ENCODE results near the gene KRTAP10-7.
"Not testable (repeated sequence)": the region's sequence is repeated elsewhere in the genome, so short reads cannot be mapped to it uniquely, and the experiment has no call there.

Gene KRTAP10-7

GRCh38 chr21:44636209-44637017 is 36.0 kb downstream of the KRTAP10-7 start:
- DNase-seq (ENCODE audit: low read depth): no peak

- DNase-seq (ENCODE audit: low read depth): no peak
Measured at GRCh38 chr21:44637018-44637850, 36.8 kb downstream of the KRTAP10-7 start, which contains the start of gene KRTAP10-10. Gene KRTAP10-10, plus strand, starts transcription at chr21:44637356. Its CDS starts 62 bp downstream, at chr21:44637418.

- not testable (repeated sequence) for DNase-seq (ENCODE audit: low read depth)
Measured at GRCh38 chr21:44637851-44638348, 37.5 kb downstream of the KRTAP10-7 start.

- not testable (repeated sequence) for DNase-seq (ENCODE audit: low read depth)
Measured at GRCh38 chr21:44638506-44639330, 38.3 kb downstream of the KRTAP10-7 start.

GRCh38 chr21:44639331-44639655 is 38.9 kb downstream of the KRTAP10-7 start:
- DNase-seq (ENCODE audit: low read depth): no peak

GRCh38 chr21:44640761-44641160 is 40.4 kb downstream of the KRTAP10-7 start:
- DNase-seq (ENCODE audit: low read depth): no peak

- no peak for DNase-seq (ENCODE audit: low read depth)
Measured at GRCh38 chr21:44643741-44644310, 43.4 kb downstream of the KRTAP10-7 start.

- no peak for DNase-seq (ENCODE audit: low read depth)
Measured at GRCh38 chr21:44644878-44645277, 44.5 kb downstream of the KRTAP10-7 start.

GRCh38 chr21:44646366-44647221 is 46.2 kb downstream of the KRTAP10-7 start, which contains the start of gene KRTAP10-11:
Gene KRTAP10-11, plus strand, starts transcription at chr21:44646414. Its CDS starts 45 bp downstream, at chr21:44646459.
- DNase-seq (ENCODE audit: low read depth): not testable (repeated sequence)

GRCh38 chr21:44647222-44647552 is 46.8 kb downstream of the KRTAP10-7 start:
- DNase-seq (ENCODE audit: low read depth): no peak

GRCh38 chr21:44648557-44649311 is 48.3 kb downstream of the KRTAP10-7 start:
- no peak for DNase-seq (ENCODE audit: low read depth)

GRCh38 chr21:44649521-44650100 is 49.2 kb downstream of the KRTAP10-7 start:
- no peak for DNase-seq (ENCODE audit: low read depth)

- DNase-seq (ENCODE audit: low read depth): no peak
Measured at GRCh38 chr21:44650265-44650972, 50.0 kb downstream of the KRTAP10-7 start.

- no peak for DNase-seq (ENCODE audit: low read depth)
Measured at GRCh38 chr21:44650973-44651675, 50.7 kb downstream of the KRTAP10-7 start.

All from stimulated activated CD8-positive, alpha-beta memory T cell treated with anti-CD3 and anti-CD28 coated beads, Interleukin-4, amount 100 ng/mL, for 24 hours (primary cell).